HG02870 (cell line): Measurements from ENCODE around the gene KLB.
A peak's percentile ranks its signal among the peaks of the same experiment; 100 is the strongest.
"Not testable (repeated sequence)": the region's sequence is repeated elsewhere in the genome, so short reads cannot be mapped to it uniquely, and the experiment has no call there.

Experiments used
- ATAC-seq: cut with Tn5 transposase; IDR thresholded peaks from one replicate; pipeline ENCODE4 v1.9.1; 2021; ENCODE audit warnings: mild to moderate bottlenecking, moderate library complexity; ENCODE audit not compliant: unreplicated experiment

KLB gene

DNA sequence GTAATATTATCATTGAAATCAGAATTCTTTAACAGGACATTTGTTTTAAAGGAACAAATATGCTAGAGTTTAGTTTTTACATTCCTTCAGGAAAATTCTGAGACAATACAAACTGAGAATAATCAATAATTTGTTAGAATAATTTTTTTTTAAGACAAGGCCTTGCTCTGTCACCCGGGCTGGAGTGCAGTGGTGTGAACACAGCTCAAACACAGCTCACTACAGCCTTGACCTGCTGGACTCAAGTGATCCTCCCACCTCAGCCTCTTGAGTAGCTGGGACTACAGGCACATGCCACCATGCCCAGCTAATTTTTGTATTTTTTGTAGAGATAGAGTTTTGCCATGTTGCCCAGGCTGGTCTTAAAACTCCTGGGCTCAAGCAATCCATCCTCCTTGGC lies 18.6 kb downstream of the KLB start:
- not testable (repeated sequence) for ATAC-seq

DNA sequence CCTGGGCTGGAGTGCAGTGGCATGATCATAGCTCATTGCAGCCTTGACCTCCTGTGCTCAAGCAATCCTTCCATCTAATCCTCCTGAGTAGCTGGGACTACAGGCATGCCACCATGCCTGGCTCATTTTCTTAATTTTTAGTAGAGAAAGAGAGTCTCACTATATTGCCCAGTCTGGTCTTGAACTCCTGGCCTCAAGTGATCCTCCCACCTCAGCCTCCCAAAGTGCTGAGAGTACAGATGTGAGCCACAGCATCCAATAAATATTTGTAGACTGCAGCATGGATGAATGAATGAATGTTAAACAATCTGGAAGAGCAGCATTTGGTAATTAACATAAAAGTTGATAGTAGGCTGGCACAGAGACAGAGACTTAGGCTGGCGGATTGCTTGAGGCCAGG lies 20.0 kb downstream of the KLB start:
- ATAC-seq, result no peak

DNA sequence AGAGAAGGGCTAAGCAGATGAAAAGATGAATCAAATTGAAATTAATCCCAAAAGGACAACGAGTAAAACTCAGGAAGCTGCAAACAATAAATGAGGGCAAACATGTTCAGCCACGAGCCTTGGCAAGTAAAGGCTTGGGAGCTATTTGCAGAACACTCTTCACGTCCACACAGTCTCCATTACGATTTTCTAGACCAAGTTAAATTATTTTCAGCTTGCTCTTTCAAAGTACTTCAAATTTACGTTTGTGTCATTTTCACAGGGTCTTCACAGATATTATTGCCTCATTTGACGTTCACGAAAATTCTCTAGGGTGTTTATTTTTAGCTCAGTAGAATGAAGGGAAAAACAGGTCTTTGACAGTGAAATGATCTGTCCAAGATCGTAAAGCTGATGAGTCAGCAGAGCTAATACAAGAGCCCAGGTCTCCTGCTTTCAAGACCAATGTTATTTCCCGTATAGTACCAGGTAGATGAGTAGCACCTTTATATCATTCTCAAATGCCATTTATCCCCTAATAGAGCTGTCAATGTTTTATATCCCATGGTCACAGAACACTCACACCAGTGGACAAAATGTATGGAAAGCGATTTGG lies 20.9 kb downstream of the KLB start:
- ATAC-seq, result no peak

- ATAC-seq, result no peak
Measured at GRCh38 chr4:39429476-39430334, 23.0 kb downstream of the KLB start.

GRCh38 chr4:39433878-39434492 lies 27.3 kb downstream of the KLB start:
- ATAC-seq, result no peak

DNA sequence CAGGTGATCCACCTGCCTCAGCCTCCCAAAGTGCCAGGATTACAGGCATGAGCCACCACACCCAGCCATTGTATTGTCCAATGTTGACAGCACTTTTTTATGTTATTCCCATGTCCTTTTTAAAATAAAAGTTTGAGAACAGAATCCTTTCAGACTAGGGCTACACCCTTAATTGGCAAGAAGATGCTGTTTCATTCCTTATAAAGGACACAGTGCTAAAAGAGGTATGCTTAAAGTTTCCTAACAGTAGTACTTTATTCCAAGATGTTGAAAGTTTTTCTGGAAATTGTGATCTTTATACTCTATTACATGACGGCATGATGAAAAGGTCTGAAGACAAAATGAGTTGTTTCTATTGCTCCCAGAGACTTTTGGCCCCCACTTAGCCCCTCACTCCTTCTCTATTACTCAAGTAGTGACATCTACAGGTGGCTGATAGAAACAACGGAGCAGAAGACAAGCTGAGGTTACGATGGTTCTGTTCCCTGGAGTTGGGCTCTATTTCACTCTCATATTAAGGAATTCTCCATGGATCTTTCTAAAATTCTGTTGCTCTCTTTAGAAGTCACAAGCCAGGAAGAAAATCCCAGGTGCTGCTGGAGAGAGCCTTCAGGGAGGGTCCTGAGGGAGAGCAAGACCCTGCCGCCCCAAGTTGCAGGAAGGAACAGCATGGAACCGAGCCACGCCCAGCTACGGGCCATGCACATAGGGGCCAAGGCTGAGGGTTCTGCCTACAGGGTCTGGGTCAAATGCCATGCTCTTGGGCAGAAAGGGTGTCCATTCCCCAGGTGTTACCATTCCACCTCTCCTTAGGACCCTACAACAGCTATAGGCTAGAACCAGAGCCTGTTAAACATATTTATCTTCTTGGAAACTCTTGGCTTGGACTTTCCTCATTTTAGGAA lies 29.2 kb downstream of the KLB start:
- ATAC-seq, result no peak

- no peak for ATAC-seq
Measured at GRCh38 chr4:39441593-39441992, 34.9 kb downstream of the KLB start.

DNA sequence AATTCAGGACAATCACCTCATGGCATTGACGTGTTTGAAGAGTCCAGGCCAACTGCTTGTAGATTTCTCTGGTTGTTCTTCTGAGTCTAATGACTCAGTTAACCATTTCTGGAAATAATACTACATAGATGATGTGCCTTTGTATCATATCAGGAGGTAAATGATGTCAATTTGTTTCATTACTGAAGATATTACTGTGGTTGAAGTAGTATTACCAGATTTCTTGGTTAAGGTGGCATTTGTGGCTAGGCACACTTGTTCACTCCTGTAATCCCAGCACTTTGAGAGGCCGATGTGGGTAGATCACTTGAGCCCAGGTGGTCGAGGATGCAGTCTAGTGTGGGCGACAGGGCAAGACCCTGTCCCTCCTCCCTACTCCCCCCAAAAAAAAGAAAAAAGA lies 36.3 kb downstream of the KLB start:
- ATAC-seq, result no peak

DNA sequence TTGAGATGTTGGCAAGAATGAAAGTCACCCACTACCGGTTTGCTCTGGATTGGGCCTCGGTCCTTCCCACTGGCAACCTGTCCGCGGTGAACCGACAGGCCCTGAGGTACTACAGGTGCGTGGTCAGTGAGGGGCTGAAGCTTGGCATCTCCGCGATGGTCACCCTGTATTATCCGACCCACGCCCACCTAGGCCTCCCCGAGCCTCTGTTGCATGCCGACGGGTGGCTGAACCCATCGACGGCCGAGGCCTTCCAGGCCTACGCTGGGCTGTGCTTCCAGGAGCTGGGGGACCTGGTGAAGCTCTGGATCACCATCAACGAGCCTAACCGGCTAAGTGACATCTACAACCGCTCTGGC lies 39.7 kb downstream of the KLB start:
- no peak for ATAC-seq

DNA sequence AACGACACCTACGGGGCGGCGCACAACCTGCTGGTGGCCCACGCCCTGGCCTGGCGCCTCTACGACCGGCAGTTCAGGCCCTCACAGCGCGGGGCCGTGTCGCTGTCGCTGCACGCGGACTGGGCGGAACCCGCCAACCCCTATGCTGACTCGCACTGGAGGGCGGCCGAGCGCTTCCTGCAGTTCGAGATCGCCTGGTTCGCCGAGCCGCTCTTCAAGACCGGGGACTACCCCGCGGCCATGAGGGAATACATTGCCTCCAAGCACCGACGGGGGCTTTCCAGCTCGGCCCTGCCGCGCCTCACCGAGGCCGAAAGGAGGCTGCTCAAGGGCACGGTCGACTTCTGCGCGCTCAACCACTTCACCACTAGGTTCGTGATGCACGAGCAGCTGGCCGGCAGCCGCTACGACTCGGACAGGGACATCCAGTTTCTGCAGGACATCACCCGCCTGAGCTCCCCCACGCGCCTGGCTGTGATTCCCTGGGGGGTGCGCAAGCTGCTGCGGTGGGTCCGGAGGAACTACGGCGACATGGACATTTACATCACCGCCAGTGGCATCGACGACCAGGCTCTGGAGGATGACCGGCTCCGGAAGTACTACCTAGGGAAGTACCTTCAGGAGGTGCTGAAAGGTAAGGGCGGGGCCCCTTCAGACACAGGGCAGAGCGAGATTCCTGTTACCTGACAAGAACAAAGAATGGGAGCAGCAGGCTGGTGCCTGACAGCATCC lies 40.3 kb downstream of the KLB start:
- ATAC-seq, result peak; percentile 81

- ATAC-seq, result no peak
Measured at GRCh38 chr4:39450618-39451017, 43.9 kb downstream of the KLB start.

DNA sequence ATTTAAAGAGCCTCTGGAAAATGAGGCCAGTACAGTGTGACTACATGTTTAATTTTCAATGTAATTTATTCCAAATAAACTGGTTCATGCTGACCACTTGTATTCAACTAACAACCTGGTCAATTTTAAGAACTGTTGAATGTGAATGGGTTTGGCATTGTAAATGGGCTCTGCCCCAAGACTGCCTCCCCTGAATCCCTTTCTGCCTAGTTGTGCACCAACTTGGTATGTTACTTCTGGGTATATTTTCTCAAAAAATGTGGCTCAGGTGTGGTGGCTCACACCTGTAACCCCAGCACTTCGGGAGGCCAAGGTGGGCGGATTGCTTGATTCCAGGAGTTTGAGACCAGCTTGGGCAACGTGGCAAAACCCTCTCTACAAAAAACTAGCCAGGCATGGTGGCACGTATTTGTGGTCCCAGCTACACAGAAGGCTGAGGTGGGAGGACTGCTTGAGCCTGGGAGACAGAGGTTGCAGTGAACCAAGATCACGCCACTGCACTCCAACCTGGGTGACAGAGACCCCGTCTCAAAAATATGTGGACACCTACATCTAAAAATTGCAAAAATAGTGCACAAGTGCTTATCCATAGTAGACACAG lies 44.8 kb downstream of the KLB start:
- no peak for ATAC-seq

DNA sequence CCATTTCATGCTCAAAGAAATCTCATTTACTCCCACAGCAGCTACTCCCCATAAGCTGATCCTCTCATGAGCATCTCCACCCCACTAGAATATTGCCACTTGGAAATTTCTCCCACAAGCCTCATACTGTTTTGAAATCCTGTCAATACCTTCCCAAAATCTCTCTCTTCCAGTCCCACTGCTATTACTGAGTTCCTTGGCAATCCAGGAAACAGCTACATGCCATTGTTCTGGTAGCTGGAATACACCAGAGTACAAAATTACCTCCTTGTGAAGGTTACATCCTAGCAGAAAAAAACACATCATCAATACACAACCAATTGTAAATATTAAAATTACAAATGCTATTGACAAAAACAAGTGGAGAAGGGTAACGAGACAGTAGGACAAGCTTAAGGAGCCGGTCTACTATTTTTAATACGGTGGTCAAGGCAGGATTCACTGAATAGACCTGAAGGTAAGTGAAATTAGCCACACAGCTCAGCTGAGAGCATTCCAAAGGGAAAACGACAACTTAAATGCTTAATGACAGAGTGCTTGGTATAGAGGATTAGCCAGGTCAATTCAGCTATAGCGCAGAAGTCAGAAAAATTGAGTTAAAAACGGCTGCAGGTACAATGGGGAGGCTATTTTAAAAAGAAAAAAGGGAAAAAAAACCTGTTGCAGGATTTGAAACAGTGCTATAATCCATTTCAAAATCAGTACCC lies 45.6 kb downstream of the KLB start:
- ATAC-seq, result no peak

DNA sequence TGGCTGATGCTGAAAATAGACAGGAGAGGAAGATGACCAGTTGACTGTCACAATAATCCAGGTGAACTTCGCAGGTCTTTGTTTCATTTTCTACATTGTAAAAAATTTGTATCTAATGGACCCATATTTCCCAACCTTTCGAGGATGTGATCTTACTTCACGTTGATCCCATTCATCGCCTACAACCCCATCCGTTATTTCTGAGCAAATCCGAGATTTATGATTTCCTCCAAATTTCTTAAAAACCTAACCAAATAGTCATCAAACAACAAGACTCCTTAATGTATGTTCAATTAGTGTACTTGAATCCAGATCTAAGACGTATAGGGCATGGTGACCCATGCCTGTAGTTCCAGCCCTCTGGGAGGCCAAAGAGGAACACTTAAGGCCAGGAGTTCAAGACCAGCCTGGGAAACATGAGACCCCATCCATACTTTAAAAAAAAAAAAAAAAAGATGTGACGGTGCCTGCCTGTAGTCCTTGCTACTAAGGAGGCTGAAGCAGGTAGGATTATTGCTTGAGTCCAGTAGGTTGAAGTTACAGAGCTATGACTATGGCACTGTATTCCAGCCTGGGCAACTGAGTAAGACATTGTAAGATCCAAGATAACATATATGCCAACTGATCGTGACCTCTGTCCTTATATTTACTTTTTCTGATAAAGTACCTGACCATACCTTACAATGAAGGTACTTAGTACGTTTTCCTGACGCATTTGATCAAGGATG lies 46.3 kb downstream of the KLB start:
- no peak for ATAC-seq

DNA sequence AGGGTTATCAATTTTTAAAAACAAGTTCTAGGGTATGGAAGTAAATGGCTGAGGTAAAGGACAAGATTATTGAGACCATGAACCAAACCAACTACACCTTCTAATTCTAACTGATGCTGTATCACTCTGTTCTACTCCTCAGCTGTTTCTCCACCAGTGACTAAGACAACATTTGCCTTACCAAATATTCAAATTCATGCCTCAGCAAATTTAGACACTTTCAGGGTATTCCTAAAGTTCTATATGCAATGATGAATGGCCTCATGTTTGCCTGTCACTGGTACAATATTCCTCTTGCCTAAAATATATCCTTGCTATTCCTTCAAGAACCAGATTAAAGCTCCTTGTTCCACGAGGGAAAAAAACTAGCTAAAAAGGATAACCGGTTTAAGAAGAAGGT lies 47.0 kb downstream of the KLB start:
- no peak for ATAC-seq

GRCh38 chr4:39455486-39455885 lies 48.8 kb downstream of the KLB start:
- ATAC-seq, result no peak

DNA sequence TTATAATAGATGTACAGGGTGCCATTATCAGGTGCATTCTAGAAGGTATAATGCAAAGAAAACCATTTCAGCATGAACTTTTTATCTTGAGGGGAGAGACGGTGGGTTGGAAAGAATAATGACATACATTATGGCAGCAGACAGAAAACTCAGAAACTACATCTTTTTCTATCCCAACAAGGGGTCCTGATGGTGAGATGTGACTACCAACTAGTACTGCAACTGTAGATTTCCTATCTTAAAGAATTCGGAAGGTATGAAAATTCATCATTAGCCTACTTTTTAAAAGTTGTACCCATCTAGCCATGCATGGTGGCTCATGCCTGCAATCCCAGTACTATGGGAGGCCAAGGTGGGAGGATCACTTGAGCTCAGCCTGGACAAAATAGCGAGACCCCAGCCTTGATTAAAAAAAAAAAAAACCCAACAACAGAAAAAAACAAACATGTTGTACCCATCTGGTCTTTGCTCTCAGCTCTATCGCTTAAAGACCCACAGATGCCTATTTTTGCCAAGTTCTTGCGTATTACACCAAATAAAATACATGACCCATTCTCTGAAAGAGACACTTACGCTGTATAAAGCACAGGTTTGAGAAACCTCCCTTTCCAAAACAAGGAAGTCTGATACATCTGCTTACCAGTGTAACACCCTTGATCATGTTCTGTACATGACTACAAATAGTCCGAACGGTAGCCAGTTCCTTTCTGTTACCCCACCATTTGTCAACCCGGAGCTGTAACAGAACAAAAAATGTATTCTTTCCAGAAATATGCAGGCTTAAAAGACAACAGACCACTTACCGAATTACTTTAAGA lies 50.4 kb downstream of the KLB start:
- ATAC-seq, result no peak

DNA sequence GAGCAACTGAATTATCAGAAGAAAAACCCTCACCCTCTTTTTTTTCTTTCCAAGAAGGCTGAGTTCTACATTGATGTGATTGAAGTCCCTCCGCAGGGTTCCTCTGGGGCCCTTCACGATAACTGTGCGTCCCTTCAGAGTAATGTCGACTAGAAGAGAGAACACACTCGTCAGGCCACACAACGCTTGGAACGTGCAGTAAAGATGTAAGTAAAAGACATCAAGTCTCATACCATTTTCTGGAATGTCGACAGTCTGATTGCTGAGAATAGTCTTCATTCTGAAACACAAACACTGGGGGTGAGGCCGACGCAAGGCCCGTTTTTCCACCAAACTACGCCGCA lies 51.4 kb downstream of the KLB start:
- ATAC-seq, result not testable (repeated sequence)
